Measurements from ENCODE around the gene SERINC5.

SERINC5 gene

DNA sequence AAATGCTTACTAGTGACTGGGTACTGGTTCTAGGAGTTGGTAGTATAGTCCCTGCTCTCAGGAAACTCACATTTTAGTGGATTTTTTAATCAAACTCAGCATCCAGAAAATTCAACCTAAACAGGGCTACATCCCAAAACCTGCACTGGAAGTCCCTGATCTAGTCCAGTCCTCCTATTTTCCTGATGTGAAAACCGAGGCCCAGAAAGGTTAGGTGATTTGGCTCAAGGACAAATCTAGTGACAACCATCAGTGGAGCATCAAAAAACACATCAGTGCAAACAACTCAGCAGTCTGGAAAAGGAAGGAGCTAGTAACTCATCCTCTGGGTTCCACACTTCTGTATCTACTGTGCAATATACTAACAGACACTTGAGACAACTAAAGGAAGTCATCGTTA, 38.2 kb downstream of the SERINC5 start:
- Histone ChIP-seq H3K14ac (ENCODE audit: low read length) (no peak overlapping the region), H4K91ac (ENCODE audit: low read depth, low read length, poor library complexity) (no peak overlapping the region), H3K36me3 (replicated peaks in 1 of 2; ENCODE audit: control insufficient read depth in 2 of 2, insufficient read depth in 2 of 2, low read length in 2 of 2) (no peaks in the 10 kb centered on the region), H4K8ac (ENCODE audit: low read depth, low read length) (no peak overlapping the region), H3K4ac (ENCODE audit: low read length) (no peak overlapping the region), H3K4me1 (ENCODE audit: control insufficient read depth in 2 of 2, insufficient read depth in 1 of 2, low read depth in 1 of 2, low read length in 2 of 2) (peaks cover 0 to 9% of the 10 kb centered on the region in 2 donors), H3K27me3 (ENCODE audit: control insufficient read depth in 3 of 3, insufficient read depth in 3 of 3, low read depth in 1 of 3, low read length in 3 of 3) (no peaks in the 10 kb centered on the region), H2BK12ac (ENCODE audit: low read length) (no peak overlapping the region), H3K79me1 (ENCODE audit: low read depth, low read length) (peaks cover 1% of the 10 kb centered on the region), H3K23ac (ENCODE audit: low read depth, low read length, poor library complexity) (no peak overlapping the region), H3K9me3 (replicated peaks in 1 of 2; ENCODE audit: control insufficient read depth in 2 of 2, insufficient read depth in 1 of 2, low read depth in 1 of 2, low read length in 2 of 2) (no peaks in the 10 kb centered on the region), H3K27ac (replicated peaks; ENCODE audit: low read length) (no peak overlapping the region), H3K18ac (ENCODE audit: low read length) (no peak overlapping the region), H3K9ac (ENCODE audit: low read depth, low read length, poor library complexity) (no peak overlapping the region), H2AFZ (ENCODE audit: low read length) (no peak overlapping the region), H3K4me2 (ENCODE audit: insufficient read depth, low read length, poor library complexity, severe bottlenecking) (no peak overlapping the region), H2BK5ac (ENCODE audit: low read length) (no peak overlapping the region), H3K4me3 (ENCODE audit: low read length in 2 of 2) (no peak overlapping the region), H2BK120ac (ENCODE audit: low read depth, low read length) (no peak overlapping the region), H2BK15ac (ENCODE audit: low read length) (no peak overlapping the region), H2AK5ac (ENCODE audit: low read depth, low read length) (no peak overlapping the region)
- no CpG with 5 or more reads among the region's 2 CpGs for WGBS, 2 donors (ENCODE audit: extremely low coverage in 2 of 2, insufficient read length in 2 of 2, insufficient replicate concordance in 1 of 2)
- DNase-seq (ENCODE audit: low spot score), result no peak

GRCh38 chr5:80216753-80217596, 38.9 kb downstream of the SERINC5 start:
- DNase-seq (ENCODE audit: low spot score), result no peak
- H3K27ac ChIP-seq (replicated peaks; ENCODE audit: low read length), result no peak overlapping the region
- H2BK15ac ChIP-seq (ENCODE audit: low read length), result no peak overlapping the region
- peaks cover 1% of the 10 kb centered on the region for H3K79me1 ChIP-seq (ENCODE audit: low read depth, low read length)
- H3K4ac ChIP-seq (ENCODE audit: low read length), result no peak overlapping the region
- no peak overlapping the region for H4K8ac ChIP-seq (ENCODE audit: low read depth, low read length)
- no peaks in the 10 kb centered on the region for H3K27me3 ChIP-seq (ENCODE audit: control insufficient read depth in 3 of 3, insufficient read depth in 3 of 3, low read depth in 1 of 3, low read length in 3 of 3)
- H3K9me3 ChIP-seq (replicated peaks in 1 of 2; ENCODE audit: control insufficient read depth in 2 of 2, insufficient read depth in 1 of 2, low read depth in 1 of 2, low read length in 2 of 2), result no peaks in the 10 kb centered on the region
- H2BK120ac ChIP-seq (ENCODE audit: low read depth, low read length), result no peak overlapping the region
- no peak overlapping the region for H3K23ac ChIP-seq (ENCODE audit: low read depth, low read length, poor library complexity)
- WGBS, 2 donors (ENCODE audit: extremely low coverage in 2 of 2, insufficient read length in 2 of 2, insufficient replicate concordance in 1 of 2), result no CpG with 5 or more reads among the region's 12 CpGs
- no peak overlapping the region for H2BK5ac ChIP-seq (ENCODE audit: low read length)
- H3K18ac ChIP-seq (ENCODE audit: low read length), result no peak overlapping the region
- no peak overlapping the region for H4K91ac ChIP-seq (ENCODE audit: low read depth, low read length, poor library complexity)
- H3K4me3 ChIP-seq (ENCODE audit: low read length in 2 of 2), result no peak overlapping the region
- no peak overlapping the region for H3K4me2 ChIP-seq (ENCODE audit: insufficient read depth, low read length, poor library complexity, severe bottlenecking)
- no peak overlapping the region for H2AFZ ChIP-seq (ENCODE audit: low read length)
- H3K4me1 ChIP-seq (ENCODE audit: control insufficient read depth in 2 of 2, insufficient read depth in 1 of 2, low read depth in 1 of 2, low read length in 2 of 2), result peaks cover 0 to 9% of the 10 kb centered on the region in 2 donors
- no peaks in the 10 kb centered on the region for H3K36me3 ChIP-seq (replicated peaks in 1 of 2; ENCODE audit: control insufficient read depth in 2 of 2, insufficient read depth in 2 of 2, low read length in 2 of 2)
- no peak overlapping the region for H3K9ac ChIP-seq (ENCODE audit: low read depth, low read length, poor library complexity)
- H2BK12ac ChIP-seq (ENCODE audit: low read length), result no peak overlapping the region
- H2AK5ac ChIP-seq (ENCODE audit: low read depth, low read length), result no peak overlapping the region
- no peak overlapping the region for H3K14ac ChIP-seq (ENCODE audit: low read length)

DNA sequence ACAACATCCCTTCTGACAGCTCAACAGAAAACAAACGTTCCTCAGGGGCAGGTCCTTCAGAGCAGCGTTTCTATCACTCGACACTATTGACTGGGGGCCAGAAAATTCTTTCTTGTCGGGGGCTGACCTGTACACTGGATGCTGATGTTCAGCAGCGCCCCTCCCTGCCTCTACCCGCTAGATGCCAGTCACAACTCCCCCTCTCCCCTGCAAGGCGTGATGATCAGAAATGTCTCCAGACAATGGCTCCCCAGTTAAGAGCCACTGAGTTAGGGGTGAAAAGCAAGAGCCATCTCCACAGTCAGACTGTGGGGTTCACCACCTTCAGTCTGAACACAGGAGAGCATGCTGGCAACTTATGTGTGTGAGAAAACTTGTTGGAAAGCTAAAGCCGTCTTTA, 39.8 kb downstream of the SERINC5 start:
- Histone ChIP-seq H3K4me3 (ENCODE audit: low read length in 2 of 2) (no peak overlapping the region), H2AFZ (ENCODE audit: low read length) (no peak overlapping the region), H3K4me1 (ENCODE audit: control insufficient read depth in 2 of 2, insufficient read depth in 1 of 2, low read depth in 1 of 2, low read length in 2 of 2) (peaks cover 0 to 9% of the 10 kb centered on the region in 2 donors), H4K91ac (ENCODE audit: low read depth, low read length, poor library complexity) (no peak overlapping the region), H3K9me3 (replicated peaks in 1 of 2; ENCODE audit: control insufficient read depth in 2 of 2, insufficient read depth in 1 of 2, low read depth in 1 of 2, low read length in 2 of 2) (no peaks in the 10 kb centered on the region), H3K4me2 (ENCODE audit: insufficient read depth, low read length, poor library complexity, severe bottlenecking) (no peak overlapping the region), H3K23ac (ENCODE audit: low read depth, low read length, poor library complexity) (no peak overlapping the region), H3K36me3 (replicated peaks in 1 of 2; ENCODE audit: control insufficient read depth in 2 of 2, insufficient read depth in 2 of 2, low read length in 2 of 2) (no peaks in the 10 kb centered on the region), H2BK120ac (ENCODE audit: low read depth, low read length) (no peak overlapping the region), H3K27me3 (ENCODE audit: control insufficient read depth in 3 of 3, insufficient read depth in 3 of 3, low read depth in 1 of 3, low read length in 3 of 3) (peaks cover 0 to under 1% (median 0%) of the 10 kb centered on the region in 3 experiments), H3K79me1 (ENCODE audit: low read depth, low read length) (peaks cover 4% of the 10 kb centered on the region), H2BK15ac (ENCODE audit: low read length) (no peak overlapping the region), H4K8ac (ENCODE audit: low read depth, low read length) (no peak overlapping the region), H2BK5ac (ENCODE audit: low read length) (no peak overlapping the region), H3K9ac (ENCODE audit: low read depth, low read length, poor library complexity) (no peak overlapping the region), H2BK12ac (ENCODE audit: low read length) (no peak overlapping the region), H2AK5ac (ENCODE audit: low read depth, low read length) (no peak overlapping the region), H3K4ac (ENCODE audit: low read length) (no peak overlapping the region), H3K27ac (replicated peaks; ENCODE audit: low read length) (no peak overlapping the region), H3K14ac (ENCODE audit: low read length) (no peak overlapping the region), H3K18ac (ENCODE audit: low read length) (no peak overlapping the region)
- WGBS, 2 donors (ENCODE audit: extremely low coverage in 2 of 2, insufficient read length in 2 of 2, insufficient replicate concordance in 1 of 2), result no CpG with 5 or more reads among the region's 8 CpGs
- DNase-seq (ENCODE audit: low spot score), result no peak

GRCh38 chr5:80215523-80215922, 40.3 kb downstream of the SERINC5 start:
- Histone ChIP-seq H3K4ac (ENCODE audit: low read length) (no peak overlapping the region), H3K27ac (replicated peaks; ENCODE audit: low read length) (no peak overlapping the region), H3K18ac (ENCODE audit: low read length) (no peak overlapping the region), H3K9me3 (replicated peaks in 1 of 2; ENCODE audit: control insufficient read depth in 2 of 2, insufficient read depth in 1 of 2, low read depth in 1 of 2, low read length in 2 of 2) (no peaks in the 10 kb centered on the region), H2BK5ac (ENCODE audit: low read length) (no peak overlapping the region), H2AFZ (ENCODE audit: low read length) (no peak overlapping the region), H2AK5ac (ENCODE audit: low read depth, low read length) (no peak overlapping the region), H2BK120ac (ENCODE audit: low read depth, low read length) (no peak overlapping the region), H3K23ac (ENCODE audit: low read depth, low read length, poor library complexity) (no peak overlapping the region), H4K91ac (ENCODE audit: low read depth, low read length, poor library complexity) (no peak overlapping the region), H3K4me2 (ENCODE audit: insufficient read depth, low read length, poor library complexity, severe bottlenecking) (no peak overlapping the region), H3K9ac (ENCODE audit: low read depth, low read length, poor library complexity) (no peak overlapping the region), H2BK15ac (ENCODE audit: low read length) (no peak overlapping the region), H4K8ac (ENCODE audit: low read depth, low read length) (no peak overlapping the region), H3K14ac (ENCODE audit: low read length) (no peak overlapping the region), H3K79me1 (ENCODE audit: low read depth, low read length) (peaks cover 4% of the 10 kb centered on the region), H3K4me3 (ENCODE audit: low read length in 2 of 2) (no peak overlapping the region), H2BK12ac (ENCODE audit: low read length) (no peak overlapping the region), H3K27me3 (ENCODE audit: control insufficient read depth in 3 of 3, insufficient read depth in 3 of 3, low read depth in 1 of 3, low read length in 3 of 3) (peaks cover 0 to 4% (median 0%) of the 10 kb centered on the region in 3 experiments), H3K4me1 (ENCODE audit: control insufficient read depth in 2 of 2, insufficient read depth in 1 of 2, low read depth in 1 of 2, low read length in 2 of 2) (peaks cover 0 to 8% of the 10 kb centered on the region in 2 donors), H3K36me3 (replicated peaks in 1 of 2; ENCODE audit: control insufficient read depth in 2 of 2, insufficient read depth in 2 of 2, low read length in 2 of 2) (no peaks in the 10 kb centered on the region)
- WGBS, 2 donors (ENCODE audit: extremely low coverage in 2 of 2, insufficient read length in 2 of 2, insufficient replicate concordance in 1 of 2), result no CpG with 5 or more reads among the region's 4 CpGs
- no peak for DNase-seq (ENCODE audit: low spot score)

Data from neuronal stem cell (in vitro differentiated cells).